Activated CD4-positive, CD25-positive, alpha-beta regulatory T cell treated with anti-CD3 and anti-CD28 coated beads, Interleukin-2, amount 50 U/mL, for 72 hours (primary cell): ENCODE measurements around the gene ADGB.
"Not testable (repeated sequence)": the region's sequence is repeated elsewhere in the genome, so short reads cannot be mapped to it uniquely, and the experiment has no call there.

Experiments used
- DNase-seq: peaks from one replicate; pipeline ENCODE4 v3.0.0; 2021

The ADGB gene

GRCh38 chr6:146827216-146827928, 228.6 kb downstream of the ADGB start:
- DNase-seq = no peak

- DNase-seq = no peak
Observed at GRCh38 chr6:146829792-146830565, 231.2 kb downstream of the ADGB start.

GRCh38 chr6:146833157-146833556, 234.4 kb downstream of the ADGB start:
- no peak for DNase-seq

GRCh38 chr6:146840216-146840615, 241.4 kb downstream of the ADGB start:
- no peak for DNase-seq

- DNase-seq = no peak
Observed at GRCh38 chr6:146840641-146841040, 241.9 kb downstream of the ADGB start.

- DNase-seq = no peak
Observed at GRCh38 chr6:146847426-146847825, 248.7 kb downstream of the ADGB start.

- DNase-seq = no peak
Observed at GRCh38 chr6:146850238-146850896, 251.6 kb downstream of the ADGB start.

- no peak for DNase-seq
Observed at GRCh38 chr6:146850981-146851380, 252.2 kb downstream of the ADGB start.

GRCh38 chr6:146851837-146852236, 253.1 kb downstream of the ADGB start:
- DNase-seq = no peak

GRCh38 chr6:146854521-146855255, 255.9 kb downstream of the ADGB start:
- not testable (repeated sequence) for DNase-seq

GRCh38 chr6:146855889-146856288, 257.1 kb downstream of the ADGB start:
- DNase-seq = no peak

- DNase-seq = no peak
Observed at GRCh38 chr6:146856296-146856695, 257.5 kb downstream of the ADGB start.

GRCh38 chr6:146857180-146857979, 258.6 kb downstream of the ADGB start:
- DNase-seq = peak; percentile 77

- no peak for DNase-seq
Observed at GRCh38 chr6:146857980-146858347, 259.2 kb downstream of the ADGB start.

- no peak for DNase-seq
Observed at GRCh38 chr6:146859206-146859605, 260.4 kb downstream of the ADGB start.

- no peak for DNase-seq
Observed at GRCh38 chr6:146859795-146860495, 261.2 kb downstream of the ADGB start.

GRCh38 chr6:146860583-146860982, 261.8 kb downstream of the ADGB start:
- DNase-seq = no peak

- DNase-seq = no peak
Observed at GRCh38 chr6:146861029-146861563, 262.3 kb downstream of the ADGB start.

GRCh38 chr6:146861716-146862115, 262.9 kb downstream of the ADGB start:
- DNase-seq = no peak

GRCh38 chr6:146862508-146862919, 263.7 kb downstream of the ADGB start:
- DNase-seq = no peak

- DNase-seq = no peak
Observed at GRCh38 chr6:146864300-146864699, 265.5 kb downstream of the ADGB start.
